IMR-90 (cell line): ENCODE measurements around the gene ZNF793. TPM values are rescaled to one million over a fixed set of nuclear protein-coding genes. Genes with fewer than 3 reads are reported as not detected.

Source experiments
- ATAC-seq: fragments of 200-7000 bp; cut with Tn5 transposase; 2 replicates; pipeline ENCODE4 v1.9.1; 2020; ENCODE audit warnings: low read depth, mild to moderate bottlenecking, moderate library complexity
- BruUV-seq: library from RNA; stranded (reverse); fragments of 400-500 nt; replicated peaks from 2 replicates; lab custom pipeline; 2021; lab: Mats Ljungman, UMichigan
- CTCF ChIA-PET: fragments of 300-600 bp; formaldehyde crosslinking; extraction: SDS; loops from one replicate; lab custom pipeline; 2021; ENCODE audit warnings: antibody characterized with exemption; lab: Yijun Ruan, JAX
- POLR2A ChIA-PET: fragments of 300-600 bp; sonication (Branson Sonifier 250); formaldehyde crosslinking; loops from one replicate; lab custom pipeline; 2022; ENCODE audit warnings: antibody characterized with exemption; ENCODE audit not compliant: unreplicated experiment; lab: Charles Lee
- DNase-seq: peaks from one replicate; pipeline ENCODE4 v3.0.0; 2013
- H2AFZ ChIP-seq: replicated peaks from 2 replicates; pipeline ENCODE3; 2013; ENCODE audit warnings: low read length, mild to moderate bottlenecking; ENCODE audit not compliant: poor library complexity
- H2AK5ac ChIP-seq: 2 replicates; pipeline ENCODE4 v1.6.1; 2013; ENCODE audit warnings: low read depth, low read length, inconsistent platforms
- H2AK9ac ChIP-seq: replicated peaks from 2 replicates; pipeline ENCODE3; 2013; ENCODE audit warnings: mild to moderate bottlenecking, low read depth, low read length, moderate library complexity; ENCODE audit not compliant: poor library complexity
- H2BK120ac ChIP-seq: 2 replicates; pipeline ENCODE4 v1.6.1; 2013; ENCODE audit warnings: low read depth, low read length, inconsistent platforms
- H2BK15ac ChIP-seq: 3 replicates; pipeline ENCODE4 v1.6.1; 2013; ENCODE audit warnings: low read depth, low read length, inconsistent platforms
- H2BK20ac ChIP-seq: 2 replicates; pipeline ENCODE4 v1.6.1; 2013; ENCODE audit warnings: low read depth, mild to moderate bottlenecking, inconsistent platforms, low read length, moderate library complexity
- H2BK5ac ChIP-seq: 2 replicates; pipeline ENCODE4 v1.6.1; 2013; ENCODE audit warnings: mild to moderate bottlenecking, low read depth, low read length, inconsistent platforms; ENCODE audit not compliant: poor library complexity, severe bottlenecking
- H3K14ac ChIP-seq: replicated peaks from 2 replicates; pipeline ENCODE4 v1.6.1; 2013; ENCODE audit warnings: low read depth, low read length, inconsistent platforms
- H3K18ac ChIP-seq: 2 replicates; pipeline ENCODE4 v1.6.1; 2013; ENCODE audit warnings: low read depth, low read length, control low read depth
- H3K23ac ChIP-seq: 2 replicates; pipeline ENCODE4 v1.6.1; 2013; ENCODE audit warnings: low read depth, low read length, inconsistent platforms
- H3K27ac ChIP-seq: 2 replicates; pipeline ENCODE4 v1.5.1; 2013; ENCODE audit warnings: mild to moderate bottlenecking, control low read depth, low read length; ENCODE audit not compliant: insufficient read depth
- H3K27me3 ChIP-seq: 2 replicates; pipeline ENCODE4 v1.6.1; 2013; ENCODE audit warnings: low read length; ENCODE audit not compliant: control insufficient read depth, insufficient read depth
- H3K36me3 ChIP-seq: 2 replicates; pipeline ENCODE4 v1.6.1; 2013; ENCODE audit warnings: low read length, mixed read lengths; ENCODE audit not compliant: control insufficient read depth, insufficient read depth
- H3K4ac ChIP-seq: 2 replicates; pipeline ENCODE4 v1.6.1; 2013; ENCODE audit warnings: low read depth, low read length, inconsistent platforms
- H3K4me1 ChIP-seq: 2 replicates; pipeline ENCODE4 v1.6.1; 2013; ENCODE audit warnings: low read length, mixed read lengths; ENCODE audit not compliant: control insufficient read depth, insufficient read depth
- H3K4me2 ChIP-seq: 2 replicates; pipeline ENCODE4 v1.6.1; 2013; ENCODE audit warnings: low read depth, mild to moderate bottlenecking, control low read depth, low read length, moderate library complexity
- H3K4me3 ChIP-seq: 2 replicates; pipeline ENCODE4 v1.5.1; 2013; ENCODE audit warnings: low read depth, mild to moderate bottlenecking, control low read depth, low read length, moderate library complexity; ENCODE audit not compliant: insufficient read depth
- H3K56ac ChIP-seq: 2 replicates; pipeline ENCODE4 v1.6.1; 2013; ENCODE audit warnings: low read length, inconsistent platforms; ENCODE audit not compliant: insufficient read depth; ENCODE audit errors: extremely low read depth
- H3K79me1 ChIP-seq, 2 experiments: 2 replicates each; pipeline ENCODE4 v1.6.1; 2013; ENCODE audit warnings: low read length in 2 of 2, inconsistent platforms in 1 of 2, low read depth in 1 of 2
- H3K9ac ChIP-seq: 2 replicates; pipeline ENCODE4 v1.6.1; 2013; ENCODE audit warnings: low read depth, low read length, control low read depth
- H3K9me1 ChIP-seq: 2 replicates; pipeline ENCODE4 v1.6.1; 2013; ENCODE audit warnings: low read length, inconsistent platforms; ENCODE audit not compliant: insufficient read depth
- H3K9me3 ChIP-seq: 2 replicates; pipeline ENCODE4 v1.6.1; 2013; ENCODE audit warnings: low read length; ENCODE audit not compliant: control insufficient read depth, insufficient read depth
- H4K20me1 ChIP-seq: 2 replicates; pipeline ENCODE4 v1.6.1; 2013; ENCODE audit warnings: low read length, inconsistent platforms; ENCODE audit not compliant: insufficient read depth
- H4K5ac ChIP-seq: 2 replicates; pipeline ENCODE4 v1.6.1; 2013; ENCODE audit warnings: mild to moderate bottlenecking, low read depth, low read length, control low read depth
- H4K8ac ChIP-seq, 2 experiments: 2 replicates each; pipeline ENCODE4 v1.6.1; 2013; ENCODE audit warnings: low read depth in 2 of 2, low read length in 2 of 2, control low read depth in 1 of 2, inconsistent platforms in 1 of 2
- H4K91ac ChIP-seq: 2 replicates; pipeline ENCODE4 v1.6.1; 2013; ENCODE audit warnings: low read depth, low read length, inconsistent platforms; ENCODE audit not compliant: insufficient read depth
- MAFK ChIP-seq: IDR thresholded peaks from 2 replicates; pipeline ENCODE4 v1.6.1; 2012; ENCODE audit warnings: low read depth, low read length, improper control_type of control experiment
- NFE2L2 ChIP-seq: fragments of 150-350 bp; IDR thresholded peaks from 2 replicates; pipeline ENCODE4 v1.6.1; 2016; ENCODE audit warnings: low read depth, mild to moderate bottlenecking, low read length
- WGBS, 2 experiments: methylation state at CpG; one replicate each; pipeline versions ENCODE4 v1.1.5 to v1.1.7; 2013; ENCODE audit warnings: missing lambda C conversion rate in 2 of 2; ENCODE audit not compliant: insufficient read length in 1 of 2; ENCODE audit errors: extremely low coverage in 2 of 2; 5-methylcytosine and 5-hydroxymethylcytosine counted together
- dilution Hi-C: fragments of 300-500 bp; cut with HindIII; formaldehyde crosslinking; loops from one replicate; pipeline ENCODE4 v1.14.3; 2018; ENCODE audit warnings: low sequenced_read_pairs; ENCODE audit not compliant: unreplicated experiment
- in situ Hi-C: fragments of 300-500 bp; cut with MboI; formaldehyde crosslinking; loops from 3 replicates; pipeline ENCODE4 v1.14.3; 2019; ENCODE audit warnings: low sequenced_read_pairs, inconsistent platforms, mixed read lengths
- intact Hi-C: fragments of 100-400 bp; cut with micrococcal nuclease; formaldehyde crosslinking; loops from 2 replicates; pipeline ENCODE4 v1.10.0; 2022
- polyA plus RNA-seq, 3 experiments: library from polyadenylated mRNA; depleted of rRNA; stranded (reverse); fragments of >200 nt; gene quantifications; 2 replicates each; pipeline ENCODE4 v1.2.3, GENCODE V29; 2012; ENCODE audit warnings: low replicate concordance in 1 of 3
- total RNA-seq: library from RNA; depleted of rRNA; stranded (reverse); fragments of >200 nt; gene quantifications from 2 replicates; pipeline ENCODE4 v1.2.3, GENCODE V29; 2012
- TF ChIP-seq, protein P1 (sequence below): fragments of 150-350 bp; IDR thresholded peaks from 2 replicates; pipeline ENCODE4 v1.6.1; 2017; ENCODE audit warnings: mild to moderate bottlenecking, antibody characterized with exemption, low read length, low read depth
- TF ChIP-seq, protein P2 (sequence below): fragments of 150-350 bp; IDR thresholded peaks from 2 replicates; pipeline ENCODE4 v1.6.1; 2016; ENCODE audit warnings: low read depth, mild to moderate bottlenecking, low read length, moderate library complexity, borderline replicate concordance

Gene ZNF793
- total and polyA plus RNA-seq, 2 of the 4 experiments (the other 2 are of a cell fraction): 0.50 to 0.72 TPM

- no peak overlapping the region for H2AFZ ChIP-seq
- no peak overlapping the region for H3K14ac ChIP-seq
- intact Hi-C loops (no loop called here), dilution Hi-C loops (no loop called here), in situ Hi-C loops (no loop called here)
- H2AK5ac ChIP-seq: no peak overlapping the region
- no peak overlapping the region for H2BK15ac ChIP-seq
- no peaks in the 10 kb centered on the region for H3K9me1 ChIP-seq
- ATAC-seq (no peak), DNase-seq (no peak)
- no peak overlapping the region for H2BK120ac ChIP-seq
- H3K4ac ChIP-seq: no peak overlapping the region
- no peak overlapping the region for H4K8ac ChIP-seq
- H2BK20ac ChIP-seq: no peak overlapping the region
- H3K56ac ChIP-seq: no peak overlapping the region
- H3K36me3 ChIP-seq: 0 out of 2 replicates have a peak, but pooled peaks cover 2% of the 10 kb centered on the region
- no peaks in the 10 kb centered on the region for H3K79me1 ChIP-seq
- H3K27me3 ChIP-seq: no peaks in the 10 kb centered on the region
- no peak overlapping the region for H3K4me2 ChIP-seq
- H3K18ac ChIP-seq: no peak overlapping the region
- TF ChIP-seq, protein P1, sequence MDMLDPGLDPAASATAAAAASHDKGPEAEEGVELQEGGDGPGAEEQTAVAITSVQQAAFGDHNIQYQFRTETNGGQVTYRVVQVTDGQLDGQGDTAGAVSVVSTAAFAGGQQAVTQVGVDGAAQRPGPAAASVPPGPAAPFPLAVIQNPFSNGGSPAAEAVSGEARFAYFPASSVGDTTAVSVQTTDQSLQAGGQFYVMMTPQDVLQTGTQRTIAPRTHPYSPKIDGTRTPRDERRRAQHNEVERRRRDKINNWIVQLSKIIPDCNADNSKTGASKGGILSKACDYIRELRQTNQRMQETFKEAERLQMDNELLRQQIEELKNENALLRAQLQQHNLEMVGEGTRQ: no peak
- TF ChIP-seq NFE2L2 (no peak), MAFK (no peak)
- TF ChIP-seq, protein P2, sequence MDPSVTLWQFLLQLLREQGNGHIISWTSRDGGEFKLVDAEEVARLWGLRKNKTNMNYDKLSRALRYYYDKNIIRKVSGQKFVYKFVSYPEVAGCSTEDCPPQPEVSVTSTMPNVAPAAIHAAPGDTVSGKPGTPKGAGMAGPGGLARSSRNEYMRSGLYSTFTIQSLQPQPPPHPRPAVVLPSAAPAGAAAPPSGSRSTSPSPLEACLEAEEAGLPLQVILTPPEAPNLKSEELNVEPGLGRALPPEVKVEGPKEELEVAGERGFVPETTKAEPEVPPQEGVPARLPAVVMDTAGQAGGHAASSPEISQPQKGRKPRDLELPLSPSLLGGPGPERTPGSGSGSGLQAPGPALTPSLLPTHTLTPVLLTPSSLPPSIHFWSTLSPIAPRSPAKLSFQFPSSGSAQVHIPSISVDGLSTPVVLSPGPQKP: no peak
- no peak overlapping the region for H3K23ac ChIP-seq
- ChIA-PET POLR2A (no interaction called here), CTCF (no interaction called here)
- H4K20me1 ChIP-seq: no peaks in the 10 kb centered on the region
- no peak overlapping the region for H2AK9ac ChIP-seq
- H3K9me3 ChIP-seq: peaks cover 9% of the 10 kb centered on the region
- H4K91ac ChIP-seq: no peak overlapping the region
- no CpG with 5 or more reads among the region's 2 CpGs for WGBS, 2 experiments
- no TSS peak for BruUV-seq
- H3K27ac ChIP-seq: no peak overlapping the region
- H3K4me1 ChIP-seq: no peaks in the 10 kb centered on the region
- H3K9ac ChIP-seq: no peak overlapping the region
- no peak overlapping the region for H2BK5ac ChIP-seq
- H4K5ac ChIP-seq: no peak overlapping the region
- no peak overlapping the region for H3K4me3 ChIP-seq
Observed at GRCh38 chr19:37513397-37513796, 6.7 kb downstream of the ZNF793 start.
